Endothelial cell of umbilical vein (primary cell): ENCODE results near the gene HK3. TPM values are rescaled to one million over a fixed set of nuclear protein-coding genes. Genes with fewer than 3 reads are reported as not detected.

Experiments
- BruUV-seq: library from RNA; stranded (reverse); fragments of 400-500 nt; replicated peaks from 2 replicates; lab custom pipeline; 2021; lab: Mats Ljungman, UMichigan
- CTCF ChIA-PET: fragments of 300-600, 350-600 bp; sonication (Branson Sonifier 250); formaldehyde crosslinking; loops from one replicate; lab custom pipeline; 2021; ENCODE audit warnings: antibody characterized with exemption, inconsistent platforms; lab: Charles Lee
- POLR2A ChIA-PET: fragments of 300-600, 350-600 bp; sonication (Branson Sonifier 250); formaldehyde crosslinking; loops from one replicate; lab custom pipeline; 2021; ENCODE audit warnings: antibody characterized with exemption, inconsistent platforms; lab: Charles Lee
- DNase-seq: peaks from one replicate; pipeline ENCODE4 v3.0.0-alpha.2; 2011; ENCODE audit warnings: low read depth, low spot score
- FAIRE-seq: peaks from 2 replicates; lab custom pipeline; 2011; peaks lifted over from hg19 to GRCh38; lab: Jason Lieb, UNC
- H2AFZ ChIP-seq: 2 replicates; pipeline ENCODE4 v1.6.0; 2012; ENCODE audit warnings: low read depth, low read length, control low read depth, inconsistent platforms
- H3K27ac ChIP-seq: 2 replicates; pipeline ENCODE4 v1.5.1; 2011; ENCODE audit warnings: low read depth, mild to moderate bottlenecking, control low read depth, low read length, moderate library complexity; ENCODE audit not compliant: insufficient read depth
- H3K27me3 ChIP-seq, 2 experiments: 2 replicates each; pipeline versions ENCODE4 v1.6.0 to v1.6.1; 2011; ENCODE audit warnings: low read length in 2 of 2, mixed read lengths in 1 of 2; ENCODE audit not compliant: control insufficient read depth in 2 of 2, insufficient read depth in 2 of 2
- H3K36me3 ChIP-seq, 2 experiments: 2 replicates in 1 of 2; 3 replicates in 1 of 2; pipeline ENCODE4 v1.5.1; 2011; ENCODE audit warnings: low read length in 2 of 2, mild to moderate bottlenecking in 1 of 2, moderate library complexity in 1 of 2; ENCODE audit not compliant: control insufficient read depth in 2 of 2, insufficient read depth in 2 of 2; ENCODE audit errors: extremely low read depth in 1 of 2
- H3K4me1 ChIP-seq: 3 replicates; pipeline ENCODE4 v1.5.1; 2011; ENCODE audit warnings: mild to moderate bottlenecking, low read length; ENCODE audit not compliant: control insufficient read depth, insufficient read depth; ENCODE audit errors: extremely low read depth
- H3K4me2 ChIP-seq: 2 replicates; pipeline ENCODE4 v1.6.1; 2011; ENCODE audit warnings: low read length, control low read depth, mixed read lengths; ENCODE audit not compliant: insufficient read depth
- H3K4me3 ChIP-seq, 3 experiments: fragments of 200-600 bp in 1 of 3; sonication (generic), shearing (Covaris generic) in 1 of 3; replicated peaks in 1 of 3; 2 replicates each; pipeline ENCODE4 v1.5.1; 2011 to 2016; ENCODE audit warnings: control low read depth in 3 of 3, low read length in 3 of 3, mild to moderate bottlenecking in 2 of 3, inconsistent platforms in 1 of 3, low read depth in 1 of 3, moderate library complexity in 1 of 3; ENCODE audit not compliant: insufficient read depth in 1 of 3
- H3K79me2 ChIP-seq: 2 replicates; pipeline ENCODE4 v1.6.0; 2012; ENCODE audit warnings: low read length, inconsistent platforms; ENCODE audit not compliant: control insufficient read depth, insufficient read depth
- H3K9ac ChIP-seq: replicated peaks from 2 replicates; pipeline ENCODE3; 2011; ENCODE audit warnings: low read length, control low read depth; ENCODE audit not compliant: insufficient read depth; ENCODE audit errors: extremely low read depth
- H3K9me1 ChIP-seq: replicated peaks from 3 replicates; pipeline ENCODE4 v1.6.0; 2011; ENCODE audit warnings: mild to moderate bottlenecking, low read length; ENCODE audit not compliant: control insufficient read depth, insufficient read depth; ENCODE audit errors: extremely low read depth
- H3K9me3 ChIP-seq: replicated peaks from 2 replicates; pipeline ENCODE4 v1.5.1; 2012; ENCODE audit warnings: low read length, inconsistent platforms; ENCODE audit not compliant: control insufficient read depth, insufficient read depth
- H4K20me1 ChIP-seq: replicated peaks from 2 replicates; pipeline ENCODE3; 2011; ENCODE audit warnings: mild to moderate bottlenecking, low read length; ENCODE audit not compliant: control insufficient read depth, insufficient read depth; ENCODE audit errors: extremely low read depth
- EZH2 ChIP-seq: IDR thresholded peaks from 2 replicates; pipeline ENCODE4 v1.6.1; 2012; ENCODE audit warnings: borderline replicate concordance, low read depth, mild to moderate bottlenecking, moderate library complexity, low read length, inconsistent platforms; ENCODE audit not compliant: severe bottlenecking
- FOS ChIP-seq: IDR thresholded peaks from 2 replicates; pipeline ENCODE4 v1.6.1; 2011; ENCODE audit warnings: mild to moderate bottlenecking, low read length, moderate library complexity, borderline replicate concordance; ENCODE audit not compliant: insufficient read depth
- GATA2 ChIP-seq: IDR thresholded peaks from 2 replicates; pipeline ENCODE4 v1.7.0; 2011; ENCODE audit warnings: low read depth, mild to moderate bottlenecking, moderate library complexity, mixed read lengths, low read length; ENCODE audit not compliant: insufficient read length, insufficient read depth
- JUN ChIP-seq: IDR thresholded peaks from 2 replicates; pipeline ENCODE4 v1.6.1; 2011; ENCODE audit warnings: borderline replicate concordance, low read depth; ENCODE audit not compliant: insufficient read length, insufficient read depth
- MAX ChIP-seq: IDR thresholded peaks from 2 replicates; pipeline ENCODE4 v1.6.1; 2011; ENCODE audit not compliant: insufficient read depth, insufficient read length
- MYC ChIP-seq: IDR thresholded peaks from one replicate; pipeline ENCODE4 v1.6.1; 2011; ENCODE audit warnings: mild to moderate bottlenecking, low read depth, low read length
- POLR2A ChIP-seq: IDR thresholded peaks from 2 replicates; pipeline ENCODE4 v1.6.1; 2012; ENCODE audit warnings: low read depth, mild to moderate bottlenecking, control low read depth, low read length
- POLR2AphosphoS5 ChIP-seq: IDR thresholded peaks from 2 replicates; pipeline ENCODE4 v1.6.1; 2012; ENCODE audit warnings: low read depth, mild to moderate bottlenecking, control low read depth, low read length, moderate library complexity; ENCODE audit not compliant: insufficient read depth
- dilution Hi-C: fragments of 300-500 bp; cut with MboI; formaldehyde crosslinking; loops from one replicate; pipeline ENCODE4 v1.15.0; 2019; ENCODE audit warnings: low sequenced_read_pairs; ENCODE audit not compliant: extremely low pct_ligation_motif_present
- intact Hi-C: fragments of 100-400 bp; cut with micrococcal nuclease; formaldehyde crosslinking; loops from one replicate; pipeline ENCODE4 v1.10.0; 2022
- polyA plus RNA-seq, 4 experiments: library from polyadenylated mRNA; depleted of rRNA in 3 of 4; stranded (reverse) in 3 of 4; unstranded in 1 of 4; fragments of >200 nt; gene quantifications; 2 replicates each; pipeline versions ENCODE4 v1.2.1 to v1.2.3, GENCODE V29; 2011 to 2012; ENCODE audit warnings: missing spikeins in 1 of 4
- total RNA-seq: library from RNA; stranded (reverse); gene quantifications from 2 replicates; pipeline ENCODE4 v1.2.3, GENCODE V29; 2021
- TF ChIP-seq, protein P1 (sequence below), 2 donors: IDR thresholded peaks; 1 replicate in 1 of 2; 2 replicates in 1 of 2; pipeline ENCODE4 v1.5.1; 2011; ENCODE audit warnings: low read length in 2 of 2, mild to moderate bottlenecking in 2 of 2, moderate library complexity in 2 of 2, control low read depth in 1 of 2, inconsistent platforms in 1 of 2, low read depth in 1 of 2; ENCODE audit not compliant: insufficient read depth in 1 of 2; ENCODE audit errors: extremely low read depth in 1 of 2

The HK3 gene
- total and polyA plus RNA-seq, 2 donors (not counting 3 experiments of a cell fraction or from before 2014, with no cell fraction given): not detected

- H3K4me1 ChIP-seq: no peaks in the 10 kb centered on the region
- H2AFZ ChIP-seq: no peak overlapping the region
- H3K9me3 ChIP-seq: no peaks in the 10 kb centered on the region
- H3K27me3 ChIP-seq: no peaks in the 10 kb centered on the region
- no peak overlapping the region for H3K27ac ChIP-seq
- ChIA-PET CTCF (interaction anchor here (1.3 kb wide), 1 partner anchor 13 kb away, joined by 3 read pairs; no protein-coding TSS in a partner anchor), POLR2A (no interaction called here)
- no peak overlapping the region for H3K9ac ChIP-seq
- H3K9me1 ChIP-seq: no peaks in the 10 kb centered on the region
- H3K36me3 ChIP-seq: no peaks in the 10 kb centered on the region
- no TSS peak for BruUV-seq
- intact Hi-C loops (no loop called here), dilution Hi-C loops (no loop called here)
- H3K4me2 ChIP-seq: no peak overlapping the region
- H3K4me3 ChIP-seq: no peak overlapping the region
- H4K20me1 ChIP-seq: no peaks in the 10 kb centered on the region
- DNase-seq: no peak
- FAIRE-seq: no peak
- no peak for TF ChIP-seq GATA2
- TF ChIP-seq MAX: no peak
- no peak for TF ChIP-seq POLR2AphosphoS5
- no peak for TF ChIP-seq MYC
- H3K79me2 ChIP-seq: no peaks in the 10 kb centered on the region
These were observed 50.5 kb downstream of the HK3 start for GRCh38 chr5:176848651-176849050.

- Histone ChIP-seq H3K36me3 (no peaks in the 10 kb centered on the region), H3K79me2 (no peaks in the 10 kb centered on the region), H3K4me3 (no peak overlapping the region), H3K9me3 (no peaks in the 10 kb centered on the region), H2AFZ (no peak overlapping the region), H3K9me1 (no peaks in the 10 kb centered on the region), H4K20me1 (no peaks in the 10 kb centered on the region), H3K27me3 (no peaks in the 10 kb centered on the region), H3K4me1 (no peaks in the 10 kb centered on the region), H3K4me2 (no peak overlapping the region), H3K27ac (no peak overlapping the region), H3K9ac (no peak overlapping the region)
- ChIA-PET POLR2A (no interaction called here), CTCF (interaction anchor here (0.5 to 0.7 kb wide), 2 partner anchors 187 to 1425 kb away, joined by 3 read pairs; no protein-coding TSS in a partner anchor)
- intact Hi-C loops (no loop called here), dilution Hi-C loops (no loop called here)
- no TSS peak for BruUV-seq
- TF ChIP-seq JUN: no peak
- no peak for TF ChIP-seq POLR2AphosphoS5
- no peak for TF ChIP-seq POLR2A
- TF ChIP-seq MYC: no peak
- no peak for TF ChIP-seq MAX
- no peak for TF ChIP-seq GATA2
- TF ChIP-seq FOS: no peak
- TF ChIP-seq EZH2: no peak
- TF ChIP-seq, protein P1, sequence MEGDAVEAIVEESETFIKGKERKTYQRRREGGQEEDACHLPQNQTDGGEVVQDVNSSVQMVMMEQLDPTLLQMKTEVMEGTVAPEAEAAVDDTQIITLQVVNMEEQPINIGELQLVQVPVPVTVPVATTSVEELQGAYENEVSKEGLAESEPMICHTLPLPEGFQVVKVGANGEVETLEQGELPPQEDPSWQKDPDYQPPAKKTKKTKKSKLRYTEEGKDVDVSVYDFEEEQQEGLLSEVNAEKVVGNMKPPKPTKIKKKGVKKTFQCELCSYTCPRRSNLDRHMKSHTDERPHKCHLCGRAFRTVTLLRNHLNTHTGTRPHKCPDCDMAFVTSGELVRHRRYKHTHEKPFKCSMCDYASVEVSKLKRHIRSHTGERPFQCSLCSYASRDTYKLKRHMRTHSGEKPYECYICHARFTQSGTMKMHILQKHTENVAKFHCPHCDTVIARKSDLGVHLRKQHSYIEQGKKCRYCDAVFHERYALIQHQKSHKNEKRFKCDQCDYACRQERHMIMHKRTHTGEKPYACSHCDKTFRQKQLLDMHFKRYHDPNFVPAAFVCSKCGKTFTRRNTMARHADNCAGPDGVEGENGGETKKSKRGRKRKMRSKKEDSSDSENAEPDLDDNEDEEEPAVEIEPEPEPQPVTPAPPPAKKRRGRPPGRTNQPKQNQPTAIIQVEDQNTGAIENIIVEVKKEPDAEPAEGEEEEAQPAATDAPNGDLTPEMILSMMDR (IDR thresholded peaks at IDR 0.05; ENCODE audit: extremely low read depth in 1 of 2, insufficient read depth in 1 of 2, low read depth in 1 of 2, low read length in 2 of 2): no peak
- FAIRE-seq (no peak), DNase-seq (no peak)
These were observed 51.3 kb downstream of the HK3 start for GRCh38 chr5:176847726-176848290.
